ENCODE data around the gene KLF15. TPM values are rescaled to one million over a fixed set of nuclear protein-coding genes. Genes with fewer than 3 reads are reported as not detected.
A peak's percentile ranks its signal among the peaks of the same experiment; 100 is the strongest.

KLF15 gene
- total and polyA plus RNA-seq, 9 of the 15 experiments (the other 6 are each of a cell fraction or from before 2014, with no cell fraction given) = 0.08 to 4.8 (median 1.2) TPM

GRCh38 chr3:126365351-126366277 is 8.4 kb upstream of the KLF15 start (continued):
- TF ChIP-seq, protein P1, sequence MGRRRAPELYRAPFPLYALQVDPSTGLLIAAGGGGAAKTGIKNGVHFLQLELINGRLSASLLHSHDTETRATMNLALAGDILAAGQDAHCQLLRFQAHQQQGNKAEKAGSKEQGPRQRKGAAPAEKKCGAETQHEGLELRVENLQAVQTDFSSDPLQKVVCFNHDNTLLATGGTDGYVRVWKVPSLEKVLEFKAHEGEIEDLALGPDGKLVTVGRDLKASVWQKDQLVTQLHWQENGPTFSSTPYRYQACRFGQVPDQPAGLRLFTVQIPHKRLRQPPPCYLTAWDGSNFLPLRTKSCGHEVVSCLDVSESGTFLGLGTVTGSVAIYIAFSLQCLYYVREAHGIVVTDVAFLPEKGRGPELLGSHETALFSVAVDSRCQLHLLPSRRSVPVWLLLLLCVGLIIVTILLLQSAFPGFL (CRISPR knock-in tag; IDR thresholded peaks at IDR 0.05) = no peak
- TF ChIP-seq CTCF (IDR thresholded peaks at IDR 0.05 in 2 of 3, conservative IDR thresholded peaks at IDR 0.05 in 1 of 3; ENCODE audit: insufficient read depth in 2 of 3, low read depth in 1 of 3, low read length in 3 of 3) = peak in 2 of 3 experiments; percentile 13 to 18; a peak in 1 of 6 replicates

- intact Hi-C loops (cut with micrococcal nuclease) (no loop called here), in situ Hi-C loops (cut with MboI) (no loop called here)
- FAIRE-seq = no peak
- TF ChIP-seq, protein P2, sequence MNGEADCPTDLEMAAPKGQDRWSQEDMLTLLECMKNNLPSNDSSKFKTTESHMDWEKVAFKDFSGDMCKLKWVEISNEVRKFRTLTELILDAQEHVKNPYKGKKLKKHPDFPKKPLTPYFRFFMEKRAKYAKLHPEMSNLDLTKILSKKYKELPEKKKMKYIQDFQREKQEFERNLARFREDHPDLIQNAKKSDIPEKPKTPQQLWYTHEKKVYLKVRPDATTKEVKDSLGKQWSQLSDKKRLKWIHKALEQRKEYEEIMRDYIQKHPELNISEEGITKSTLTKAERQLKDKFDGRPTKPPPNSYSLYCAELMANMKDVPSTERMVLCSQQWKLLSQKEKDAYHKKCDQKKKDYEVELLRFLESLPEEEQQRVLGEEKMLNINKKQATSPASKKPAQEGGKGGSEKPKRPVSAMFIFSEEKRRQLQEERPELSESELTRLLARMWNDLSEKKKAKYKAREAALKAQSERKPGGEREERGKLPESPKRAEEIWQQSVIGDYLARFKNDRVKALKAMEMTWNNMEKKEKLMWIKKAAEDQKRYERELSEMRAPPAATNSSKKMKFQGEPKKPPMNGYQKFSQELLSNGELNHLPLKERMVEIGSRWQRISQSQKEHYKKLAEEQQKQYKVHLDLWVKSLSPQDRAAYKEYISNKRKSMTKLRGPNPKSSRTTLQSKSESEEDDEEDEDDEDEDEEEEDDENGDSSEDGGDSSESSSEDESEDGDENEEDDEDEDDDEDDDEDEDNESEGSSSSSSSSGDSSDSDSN (IDR thresholded peaks at IDR 0.05; ENCODE audit: borderline replicate concordance in 1 of 2, low read depth in 2 of 2, low read length in 2 of 2) = no peak
- no peak for TF ChIP-seq BRF1 (IDR thresholded peaks at IDR 0.05; ENCODE audit: borderline replicate concordance, extremely low read depth, insufficient read length)
- no peak for TF ChIP-seq KDM1A (IDR thresholded peaks at IDR 0.05)
- no peak for TF ChIP-seq ZNF316 (IDR thresholded peaks at IDR 0.05)
- no peak for TF ChIP-seq SIX5 (IDR thresholded peaks at IDR 0.05; ENCODE audit: borderline replicate concordance in 1 of 2, insufficient read depth in 1 of 2, low read depth in 1 of 2, low read length in 2 of 2)
- no peak for TF ChIP-seq ZNF668 (CRISPR knock-in tag; IDR thresholded peaks at IDR 0.05)
- no peak for TF ChIP-seq MXI1 (IDR thresholded peaks at IDR 0.05; ENCODE audit: low read depth, low read length)
- TF ChIP-seq, protein P3, sequence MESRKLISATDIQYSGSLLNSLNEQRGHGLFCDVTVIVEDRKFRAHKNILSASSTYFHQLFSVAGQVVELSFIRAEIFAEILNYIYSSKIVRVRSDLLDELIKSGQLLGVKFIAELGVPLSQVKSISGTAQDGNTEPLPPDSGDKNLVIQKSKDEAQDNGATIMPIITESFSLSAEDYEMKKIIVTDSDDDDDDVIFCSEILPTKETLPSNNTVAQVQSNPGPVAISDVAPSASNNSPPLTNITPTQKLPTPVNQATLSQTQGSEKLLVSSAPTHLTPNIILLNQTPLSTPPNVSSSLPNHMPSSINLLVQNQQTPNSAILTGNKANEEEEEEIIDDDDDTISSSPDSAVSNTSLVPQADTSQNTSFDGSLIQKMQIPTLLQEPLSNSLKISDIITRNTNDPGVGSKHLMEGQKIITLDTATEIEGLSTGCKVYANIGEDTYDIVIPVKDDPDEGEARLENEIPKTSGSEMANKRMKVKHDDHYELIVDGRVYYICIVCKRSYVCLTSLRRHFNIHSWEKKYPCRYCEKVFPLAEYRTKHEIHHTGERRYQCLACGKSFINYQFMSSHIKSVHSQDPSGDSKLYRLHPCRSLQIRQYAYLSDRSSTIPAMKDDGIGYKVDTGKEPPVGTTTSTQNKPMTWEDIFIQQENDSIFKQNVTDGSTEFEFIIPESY (CRISPR knock-in tag; IDR thresholded peaks at IDR 0.05) = no peak
- no peak for TF ChIP-seq TAF7 (tag; IDR thresholded peaks at IDR 0.05)
Measured at GRCh38 chr3:126364731-126365301, 7.6 kb upstream of the KLF15 start.

More at GRCh38 chr3:126364731-126365301, 7.6 kb upstream of the KLF15 start:
- Histone ChIP-seq H3K9me3 (replicated peaks; ENCODE audit: control insufficient read depth, insufficient read depth, low read depth, low read length) (no peaks in the 10 kb centered on the region), H3K79me2 (ENCODE audit: control insufficient read depth, insufficient read depth, low read length) (no peaks in the 10 kb centered on the region), H3K9me1 (ENCODE audit: control insufficient read depth, insufficient read depth, low read length) (no peaks in the 10 kb centered on the region), H3K27me3 (ENCODE audit: control insufficient read depth in 2 of 2, insufficient read depth in 2 of 2, low read length in 2 of 2) (peaks cover 0 to 33% of the 10 kb centered on the region in 2 experiments; a peak in 4 of 5 replicates), H3K36me3 (ENCODE audit: control insufficient read depth, insufficient read depth, low read length) (no peaks in the 10 kb centered on the region), H3K4me2 (ENCODE audit: insufficient read depth, low read length) (no peak overlapping the region), H3K9ac (ENCODE audit: insufficient read depth in 1 of 2, low read depth in 2 of 2, low read length in 2 of 2) (no peak overlapping the region), H3K27ac (ENCODE audit: extremely low read depth, low read depth, low read length) (no peak overlapping the region), H3K4me3 (no peak overlapping the region), H3K4me1 (replicated peaks in 1 of 2; ENCODE audit: control insufficient read depth in 2 of 2, insufficient read depth in 2 of 2, low read length in 2 of 2) (no peaks in the 10 kb centered on the region), H4K20me1 (replicated peaks; ENCODE audit: control insufficient read depth, insufficient read depth, low read length) (no peaks in the 10 kb centered on the region), H2AFZ (ENCODE audit: low read depth, low read length) (no peak overlapping the region)
- ChIA-PET CTCF (ENCODE audit: low intra/inter-chr PET ratio) (no interaction called here), POLR2A (no interaction called here)
- WGBS (ENCODE audit: insufficient coverage, low coverage, missing lambda C conversion rate) = 0% methylated on average over 3 of the region's 5 CpGs
- ATAC-seq (no peak), DNase-seq (ENCODE audit: extremely low read depth in 1 of 4, low spot score in 3 of 4) (no peak)
- BruUV-seq (replicated peaks) = no TSS peak
